ENCODE measurements around the gene SERPINA4.
"Not testable (repeated sequence)": the region's sequence is repeated elsewhere in the genome, so short reads cannot be mapped to it uniquely, and the experiment has no call there.

The SERPINA4 gene

GRCh38 chr14:94605361-94605760, 44.1 kb downstream of the SERPINA4 start:
- no peak overlapping the region for H3K4me3 ChIP-seq (ENCODE audit: low read depth, low read length)
- TF ChIP-seq CTCF (IDR thresholded peaks at IDR 0.05; ENCODE audit: low read depth, low read length, missing control alignments), result no peak
- DNase-seq (ENCODE audit: low read depth), result no peak

- not testable (repeated sequence) for H3K4me3 ChIP-seq (ENCODE audit: low read depth, low read length); DNase-seq (ENCODE audit: low read depth)
Measured at GRCh38 chr14:94608966-94609365, 47.7 kb downstream of the SERPINA4 start.

GRCh38 chr14:94611179-94611578, 49.9 kb downstream of the SERPINA4 start:
- no peak overlapping the region for H3K4me3 ChIP-seq (ENCODE audit: low read depth, low read length)
- DNase-seq (ENCODE audit: low read depth), result no peak
- no peak for TF ChIP-seq CTCF (IDR thresholded peaks at IDR 0.05; ENCODE audit: low read depth, low read length, missing control alignments)

- DNase-seq (ENCODE audit: low read depth), result no peak
- no peak for TF ChIP-seq CTCF (IDR thresholded peaks at IDR 0.05; ENCODE audit: low read depth, low read length, missing control alignments)
- H3K4me3 ChIP-seq (ENCODE audit: low read depth, low read length), result no peak within 1 kb of the TSS
Measured at GRCh38 chr14:94612174-94612573, 50.9 kb downstream of the SERPINA4 start, which contains the start of gene SERPINA3. SERPINA3 (plus strand) TSS chr14:94612391; CDS start chr14:94614442, 2,051 bp downstream.

- no peak for DNase-seq (ENCODE audit: low read depth)
- no peak overlapping the region for H3K4me3 ChIP-seq (ENCODE audit: low read depth, low read length)
- no peak for TF ChIP-seq CTCF (IDR thresholded peaks at IDR 0.05; ENCODE audit: low read depth, low read length, missing control alignments)
Measured at GRCh38 chr14:94612580-94613554, 51.6 kb downstream of the SERPINA4 start.

- DNase-seq (ENCODE audit: low read depth), result no peak
- TF ChIP-seq CTCF (IDR thresholded peaks at IDR 0.05; ENCODE audit: low read depth, low read length, missing control alignments), result no peak
- no peak overlapping the region for H3K4me3 ChIP-seq (ENCODE audit: low read depth, low read length)
Measured at GRCh38 chr14:94613720-94614644, 52.7 kb downstream of the SERPINA4 start.

- TF ChIP-seq CTCF (IDR thresholded peaks at IDR 0.05; ENCODE audit: low read depth, low read length, missing control alignments), result no peak
- H3K4me3 ChIP-seq (ENCODE audit: low read depth, low read length), result no peak overlapping the region
- no peak for DNase-seq (ENCODE audit: low read depth)
Measured at GRCh38 chr14:94614802-94615201, 53.6 kb downstream of the SERPINA4 start.
